ENCODE results near the gene BUD31. TPM values are rescaled to one million over a fixed set of nuclear protein-coding genes. Genes with fewer than 3 reads are reported as not detected.

Gene BUD31
- total and polyA plus RNA-seq, 2 of the 13 experiments (the other 11 are each of a cell fraction or from before 2014, with no cell fraction given) = 35.1 to 79.1 TPM

GRCh38 chr7:99457650-99458493, 49.1 kb downstream of the BUD31 start:
- ChIA-PET POLR2A (interaction anchor here (3.8 kb wide), 1 partner anchor 8 kb away, joined by 16 read pairs; the partner anchor contains the start of gene ATP5MF), CTCF (ENCODE audit: low intra/inter-chr PET ratio, low total read pairs) (no interaction called here)
- Histone ChIP-seq H3K79me2 (ENCODE audit: insufficient read depth, low read length) (peaks cover 45% of the 10 kb centered on the region), H3K9ac (ENCODE audit: insufficient read depth, low read depth, low read length) (no peak overlapping the region), H3K4me3 (replicated peaks in 1 of 3; ENCODE audit: insufficient read depth in 1 of 3, low read depth in 2 of 3, low read length in 3 of 3) (no peak overlapping the region), H3K27me3 (ENCODE audit: control insufficient read depth in 1 of 2, insufficient read depth in 2 of 2, low read length in 2 of 2) (no peaks in the 10 kb centered on the region), H3K27ac (ENCODE audit: extremely low read length, insufficient read depth, low read length) (no peak overlapping the region), H4K20me1 (ENCODE audit: insufficient read depth, low read length) (peaks cover 45% of the 10 kb centered on the region), H3K9me3 (ENCODE audit: low read length) (no peaks in the 10 kb centered on the region), H2AFZ (ENCODE audit: low read length) (no peak overlapping the region), H3K4me1 (ENCODE audit: insufficient read depth, low read length) (peaks cover 25% of the 10 kb centered on the region), H3K36me3 (replicated peaks in 1 of 2; ENCODE audit: control insufficient read depth in 1 of 2, insufficient read depth in 2 of 2, low read length in 2 of 2) (peaks cover 24 to 85% of the 10 kb centered on the region in 2 experiments), H3K4me2 (ENCODE audit: low read depth, low read length) (no peak overlapping the region)
- DNase-seq (ENCODE audit: low spot score) (no peak), ATAC-seq (peak; percentile 4; the same call in 1 of the 3 replicates), FAIRE-seq (no peak)
- no TSS peak for BruUV-seq (replicated peaks)
- intact Hi-C loops (cut with micrococcal nuclease; ENCODE audit: unreplicated experiment) (no loop called here), in situ Hi-C loops (cut with HindIII; ENCODE audit: extremely low pct_ligation_motif_present, low pct_unique_long_range_greater_than_20kb) (no loop called here)
- 94% methylated on average over 18 of the region's 26 CpGs for WGBS (ENCODE audit: low lambda C conversion rate)
- TF ChIP-seq ZNF883 (CRISPR knock-in tag; IDR thresholded peaks at IDR 0.05; ENCODE audit: not compliant biosample characterization) = no peak
- TF ChIP-seq AGO2 (optimal IDR thresholded peaks at IDR 0.05; ENCODE audit: low read depth, low read length) = peak; percentile 95
- no peak for TF ChIP-seq JUNB (CRISPR knock-in tag; IDR thresholded peaks at IDR 0.05; ENCODE audit: borderline replicate concordance)
- TF ChIP-seq FOXP1 (IDR thresholded peaks at IDR 0.05) = no peak
- no peak for TF ChIP-seq FOXP1 (CRISPR knock-in tag; IDR thresholded peaks at IDR 0.05)
- peak; percentile 83; the same call in 1 of the 2 replicates for TF ChIP-seq PAF1 (CRISPR knock-in tag; IDR thresholded peaks at IDR 0.05)
- no peak for TF ChIP-seq NONO (IDR thresholded peaks at IDR 0.05)
- 0 out of 2 replicates have a peak, but pooled peaks have one; percentile 23 for TF ChIP-seq NONO (CRISPR knock-in tag; conservative IDR thresholded peaks at IDR 0.05)
- TF ChIP-seq SATB2 (CRISPR knock-in tag; IDR thresholded peaks at IDR 0.05) = no peak
- no peak for TF ChIP-seq IKZF1 (IDR thresholded peaks at IDR 0.05)
- no peak for TF ChIP-seq ZNF672 (CRISPR knock-in tag; IDR thresholded peaks at IDR 0.05)
- peak in 1 of 2 experiments; percentile 61; a peak in 2 of 4 replicates for TF ChIP-seq POLR2A (IDR thresholded peaks at IDR 0.05; ENCODE audit: insufficient read depth in 1 of 2, low read depth in 2 of 2, low read length in 2 of 2)
- TF ChIP-seq ZBTB34 (CRISPR knock-in tag; IDR thresholded peaks at IDR 0.05) = no peak
- TF ChIP-seq ZGPAT (CRISPR knock-in tag; IDR thresholded peaks at IDR 0.05) = no peak
- TF ChIP-seq JARID2 (CRISPR knock-in tag; IDR thresholded peaks at IDR 0.05; ENCODE audit: insufficient replicate concordance) = no peak
- TF ChIP-seq TOPORS (CRISPR knock-in tag; IDR thresholded peaks at IDR 0.05) = no peak
- TF ChIP-seq TBX3 (IDR thresholded peaks at IDR 0.05; ENCODE audit: borderline replicate concordance) = no peak
- TF ChIP-seq ZNF160 (CRISPR knock-in tag; IDR thresholded peaks at IDR 0.05) = no peak
- TF ChIP-seq, protein P1, sequence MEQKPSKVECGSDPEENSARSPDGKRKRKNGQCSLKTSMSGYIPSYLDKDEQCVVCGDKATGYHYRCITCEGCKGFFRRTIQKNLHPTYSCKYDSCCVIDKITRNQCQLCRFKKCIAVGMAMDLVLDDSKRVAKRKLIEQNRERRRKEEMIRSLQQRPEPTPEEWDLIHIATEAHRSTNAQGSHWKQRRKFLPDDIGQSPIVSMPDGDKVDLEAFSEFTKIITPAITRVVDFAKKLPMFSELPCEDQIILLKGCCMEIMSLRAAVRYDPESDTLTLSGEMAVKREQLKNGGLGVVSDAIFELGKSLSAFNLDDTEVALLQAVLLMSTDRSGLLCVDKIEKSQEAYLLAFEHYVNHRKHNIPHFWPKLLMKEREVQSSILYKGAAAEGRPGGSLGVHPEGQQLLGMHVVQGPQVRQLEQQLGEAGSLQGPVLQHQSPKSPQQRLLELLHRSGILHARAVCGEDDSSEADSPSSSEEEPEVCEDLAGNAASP (CRISPR knock-in tag; IDR thresholded peaks at IDR 0.05; ENCODE audit: borderline replicate concordance) = no peak

Data from HepG2 (cell line).